Parathyroid adenoma (tissue), 2 donors: ENCODE results near the gene ITGB7.

Experiments
- H2AFZ ChIP-seq: fragments of 300-600 bp; sonication (generic); one replicate; pipeline ENCODE4 v1.7.0; 2017; ENCODE audit warnings: antibody characterized with exemption, mild to moderate bottlenecking
- H3K27ac ChIP-seq: fragments of 300-600 bp; sonication (generic); one replicate; pipeline ENCODE4 v1.7.0; 2017
- H3K27me3 ChIP-seq: fragments of 300-600 bp; sonication (generic); one replicate; pipeline ENCODE4 v1.7.0; 2017; ENCODE audit warnings: low read length; ENCODE audit not compliant: control insufficient read depth, insufficient read depth
- H3K36me3 ChIP-seq: fragments of 300-600 bp; sonication (generic); one replicate; pipeline ENCODE4 v1.7.0; 2017; ENCODE audit warnings: low read length; ENCODE audit not compliant: control insufficient read depth, insufficient read depth
- H3K4me1 ChIP-seq: fragments of 300-600 bp; sonication (generic); one replicate; pipeline ENCODE4 v1.7.0; 2017; ENCODE audit warnings: control low read depth
- H3K4me2 ChIP-seq: fragments of 300-600 bp; sonication (generic); one replicate; pipeline ENCODE4 v1.7.0; 2017; ENCODE audit warnings: low read length
- H3K4me3 ChIP-seq: fragments of 300-600 bp; sonication (generic); one replicate; pipeline ENCODE4 v1.7.0; 2017; ENCODE audit warnings: low read depth, low read length
- H3K79me2 ChIP-seq: fragments of 300-600 bp; sonication (generic); one replicate; pipeline ENCODE4 v1.7.0; 2017; ENCODE audit warnings: control low read depth
- H3K9ac ChIP-seq: fragments of 300-600 bp; sonication (generic); one replicate; pipeline ENCODE4 v1.7.0; 2017; ENCODE audit warnings: mild to moderate bottlenecking
- H3K9me3 ChIP-seq: fragments of 300-600 bp; sonication (generic); one replicate; pipeline ENCODE4 v1.7.0; 2017; ENCODE audit warnings: low read length; ENCODE audit not compliant: control insufficient read depth
- TF ChIP-seq, protein P1 (sequence below): fragments of 300-600 bp; sonication (generic); IDR thresholded peaks from one replicate; pipeline ENCODE4 v1.7.0; 2017; ENCODE audit warnings: antibody characterized with exemption, mild to moderate bottlenecking
- donor health status: primary hyperparathyroidism.

Gene ITGB7

DNA sequence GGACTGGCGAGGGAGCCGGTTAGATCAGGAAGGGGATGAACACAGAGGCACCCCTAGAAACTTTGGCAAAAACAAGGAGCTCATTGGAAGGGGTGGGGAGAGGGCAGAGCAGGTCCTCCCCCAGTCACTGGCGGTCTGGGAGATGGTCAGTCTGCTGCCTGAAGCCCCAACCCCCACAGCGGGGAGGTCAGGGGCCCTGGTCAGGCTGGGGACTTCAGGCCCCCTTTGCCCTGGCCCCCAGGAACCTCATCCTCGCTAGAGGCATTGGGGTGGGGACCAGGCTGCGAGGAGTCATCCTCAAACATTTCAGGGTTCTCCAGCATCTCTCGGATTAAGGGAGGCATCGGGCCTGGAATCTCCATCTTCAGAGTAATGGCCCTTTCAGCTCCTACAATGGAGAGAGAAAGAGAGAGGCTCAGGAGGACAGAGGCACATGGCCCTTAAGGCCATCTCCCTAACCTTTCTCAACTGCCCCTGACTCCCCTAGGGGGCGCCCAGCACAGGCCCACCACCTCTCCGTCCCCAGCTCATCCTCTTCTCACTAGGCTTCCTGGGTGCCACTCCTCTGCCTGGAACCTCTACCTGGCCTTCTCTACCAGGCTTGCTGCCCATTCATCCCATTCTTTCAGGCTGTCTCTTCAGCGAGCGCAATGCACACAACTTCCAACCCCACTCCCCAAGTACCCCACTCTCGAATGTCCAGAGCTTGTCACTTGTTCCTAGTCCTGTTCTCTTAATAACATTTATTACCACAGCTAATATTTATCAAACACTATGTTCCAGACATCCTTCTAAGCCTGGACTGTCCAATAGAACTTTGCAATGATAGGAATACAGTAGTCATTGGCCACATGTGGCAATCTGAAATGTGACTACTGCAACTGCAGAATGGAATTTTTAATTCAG is 4.7 kb upstream of the ITGB7 start:
- no peak overlapping the region for H3K4me3 ChIP-seq
- H3K27me3 ChIP-seq, result no peaks in the 10 kb centered on the region
- no peak overlapping the region for H2AFZ ChIP-seq
- no peaks in the 10 kb centered on the region for H3K9me3 ChIP-seq
- no peaks in the 10 kb centered on the region for H3K4me1 ChIP-seq
- H3K9ac ChIP-seq, result no peak overlapping the region
- no peaks in the 10 kb centered on the region for H3K36me3 ChIP-seq
- no peak overlapping the region for H3K4me2 ChIP-seq
- TF ChIP-seq, protein P1, sequence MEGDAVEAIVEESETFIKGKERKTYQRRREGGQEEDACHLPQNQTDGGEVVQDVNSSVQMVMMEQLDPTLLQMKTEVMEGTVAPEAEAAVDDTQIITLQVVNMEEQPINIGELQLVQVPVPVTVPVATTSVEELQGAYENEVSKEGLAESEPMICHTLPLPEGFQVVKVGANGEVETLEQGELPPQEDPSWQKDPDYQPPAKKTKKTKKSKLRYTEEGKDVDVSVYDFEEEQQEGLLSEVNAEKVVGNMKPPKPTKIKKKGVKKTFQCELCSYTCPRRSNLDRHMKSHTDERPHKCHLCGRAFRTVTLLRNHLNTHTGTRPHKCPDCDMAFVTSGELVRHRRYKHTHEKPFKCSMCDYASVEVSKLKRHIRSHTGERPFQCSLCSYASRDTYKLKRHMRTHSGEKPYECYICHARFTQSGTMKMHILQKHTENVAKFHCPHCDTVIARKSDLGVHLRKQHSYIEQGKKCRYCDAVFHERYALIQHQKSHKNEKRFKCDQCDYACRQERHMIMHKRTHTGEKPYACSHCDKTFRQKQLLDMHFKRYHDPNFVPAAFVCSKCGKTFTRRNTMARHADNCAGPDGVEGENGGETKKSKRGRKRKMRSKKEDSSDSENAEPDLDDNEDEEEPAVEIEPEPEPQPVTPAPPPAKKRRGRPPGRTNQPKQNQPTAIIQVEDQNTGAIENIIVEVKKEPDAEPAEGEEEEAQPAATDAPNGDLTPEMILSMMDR, result no peak
- no peaks in the 10 kb centered on the region for H3K79me2 ChIP-seq
- H3K27ac ChIP-seq, result no peak overlapping the region

DNA sequence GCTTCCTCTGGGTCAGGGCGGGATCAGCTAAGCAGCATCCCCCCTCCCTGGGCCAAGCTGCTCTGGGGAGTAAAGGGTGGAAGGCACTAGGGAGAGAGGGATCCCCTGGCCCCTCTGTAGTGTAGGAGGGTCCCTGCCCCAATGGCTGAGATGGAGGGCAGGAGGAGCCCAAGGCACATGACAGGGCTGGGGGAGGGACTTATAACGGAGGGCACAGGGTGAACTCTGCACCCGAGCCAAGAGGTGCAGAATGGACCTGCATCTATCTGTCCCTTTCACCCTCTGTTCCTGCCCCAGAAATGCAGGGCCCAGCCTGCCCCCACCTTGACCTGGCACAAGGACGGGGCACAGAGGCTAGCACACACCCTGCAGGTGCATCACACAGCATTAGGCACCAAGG is 3.8 kb upstream of the ITGB7 start:
- Histone ChIP-seq H3K4me1 (no peaks in the 10 kb centered on the region), H3K36me3 (no peaks in the 10 kb centered on the region)

DNA sequence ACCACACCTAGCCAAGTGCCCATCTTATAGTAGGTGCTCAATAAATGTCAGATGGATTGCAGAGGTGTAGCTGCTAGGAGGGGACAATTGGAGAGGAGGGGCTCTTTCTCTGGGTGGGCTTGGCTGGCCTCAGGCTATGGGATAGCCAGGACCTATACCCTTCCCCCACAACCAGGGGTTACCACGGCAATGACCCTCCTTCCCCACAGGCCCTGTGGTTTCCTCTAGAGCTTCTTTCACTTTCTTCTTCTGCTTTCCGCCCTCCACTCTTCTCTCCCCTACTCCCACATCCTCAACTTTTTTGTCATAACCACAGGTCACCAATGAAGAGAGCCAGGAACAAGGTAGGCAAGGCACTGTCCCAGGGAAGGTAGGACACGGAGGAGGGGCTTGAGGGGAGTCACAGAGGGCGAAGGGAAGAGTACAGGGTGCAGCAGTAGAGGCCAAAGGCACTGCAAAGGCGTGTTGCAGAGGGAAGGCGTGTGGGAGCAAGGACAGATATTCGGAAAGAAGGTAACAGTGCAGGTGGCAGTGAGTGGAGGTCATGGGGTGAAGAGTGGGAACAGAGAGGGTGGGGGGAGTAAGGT is 1.9 kb upstream of the ITGB7 start:
- TF ChIP-seq, protein P1, result no peak
- H3K79me2 ChIP-seq, result no peaks in the 10 kb centered on the region
- H3K4me1 ChIP-seq, result no peaks in the 10 kb centered on the region
- no peaks in the 10 kb centered on the region for H3K27me3 ChIP-seq
- H3K9ac ChIP-seq, result no peak overlapping the region
- H3K9me3 ChIP-seq, result no peaks in the 10 kb centered on the region
- H2AFZ ChIP-seq, result no peak overlapping the region
- H3K4me2 ChIP-seq, result no peak overlapping the region
- H3K4me3 ChIP-seq, result no peak overlapping the region
- no peak overlapping the region for H3K27ac ChIP-seq
- H3K36me3 ChIP-seq, result no peaks in the 10 kb centered on the region

More for the DNA sequence above, 3.8 kb upstream of the ITGB7 start:
- TF ChIP-seq, protein P1, result no peak
- no peak overlapping the region for H3K4me2 ChIP-seq
- no peak overlapping the region for H3K9ac ChIP-seq
- H3K9me3 ChIP-seq, result no peaks in the 10 kb centered on the region
- H3K4me3 ChIP-seq, result no peak overlapping the region
- no peaks in the 10 kb centered on the region for H3K79me2 ChIP-seq
- no peak overlapping the region for H2AFZ ChIP-seq
- no peak overlapping the region for H3K27ac ChIP-seq
- H3K27me3 ChIP-seq, result no peaks in the 10 kb centered on the region

DNA sequence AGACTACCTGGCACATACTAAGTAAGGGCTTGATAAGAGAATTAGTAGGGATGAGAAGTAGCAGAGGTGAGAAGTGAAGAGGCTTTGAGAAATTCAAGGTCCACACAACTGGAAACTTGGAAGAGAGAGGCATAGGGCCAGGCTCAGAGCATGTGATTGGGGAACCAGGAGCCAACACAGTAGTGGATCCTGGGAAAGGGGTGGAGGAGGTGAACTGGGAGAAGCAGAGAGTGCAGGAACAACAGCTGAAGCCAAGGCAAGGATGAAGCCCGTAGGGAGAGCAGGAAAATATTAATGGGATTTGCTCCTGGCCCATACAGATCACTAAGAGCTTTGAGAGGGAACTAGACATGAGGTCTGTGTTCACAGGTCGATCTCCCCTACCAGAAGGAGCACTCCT is 1.4 kb upstream of the ITGB7 start:
- H3K4me1 ChIP-seq, result no peaks in the 10 kb centered on the region
- H3K27me3 ChIP-seq, result no peaks in the 10 kb centered on the region
- no peak overlapping the region for H3K9ac ChIP-seq
- no peaks in the 10 kb centered on the region for H3K36me3 ChIP-seq
- no peak overlapping the region for H2AFZ ChIP-seq
- TF ChIP-seq, protein P1, result no peak
- no peak overlapping the region for H3K4me2 ChIP-seq
- no peak overlapping the region for H3K4me3 ChIP-seq
- H3K27ac ChIP-seq, result no peak overlapping the region
- H3K79me2 ChIP-seq, result no peaks in the 10 kb centered on the region
- no peaks in the 10 kb centered on the region for H3K9me3 ChIP-seq
